Endothelial cell of umbilical vein (primary cell): Measurements from ENCODE around the gene FUT7. TPM values are rescaled to one million over a fixed set of nuclear protein-coding genes. Genes with fewer than 3 reads are reported as not detected.

Experiments
- BruUV-seq: library from RNA; stranded (reverse); fragments of 400-500 nt; replicated peaks from 2 replicates; lab custom pipeline; 2021; lab: Mats Ljungman, UMichigan
- CTCF ChIA-PET: fragments of 300-600, 350-600 bp; sonication (Branson Sonifier 250); formaldehyde crosslinking; loops from one replicate; lab custom pipeline; 2021; ENCODE audit warnings: antibody characterized with exemption, inconsistent platforms; lab: Charles Lee
- POLR2A ChIA-PET: fragments of 300-600, 350-600 bp; sonication (Branson Sonifier 250); formaldehyde crosslinking; loops from one replicate; lab custom pipeline; 2021; ENCODE audit warnings: antibody characterized with exemption, inconsistent platforms; lab: Charles Lee
- DNase-seq: peaks from one replicate; pipeline ENCODE4 v3.0.0-alpha.2; 2011; ENCODE audit warnings: low read depth, low spot score
- FAIRE-seq: peaks from 2 replicates; lab custom pipeline; 2011; peaks lifted over from hg19 to GRCh38; lab: Jason Lieb, UNC
- H2AFZ ChIP-seq: 2 replicates; pipeline ENCODE4 v1.6.0; 2012; ENCODE audit warnings: low read depth, low read length, control low read depth, inconsistent platforms
- H3K27ac ChIP-seq: 2 replicates; pipeline ENCODE4 v1.5.1; 2011; ENCODE audit warnings: low read depth, mild to moderate bottlenecking, control low read depth, low read length, moderate library complexity; ENCODE audit not compliant: insufficient read depth
- H3K27me3 ChIP-seq, 2 experiments: 2 replicates each; pipeline versions ENCODE4 v1.6.0 to v1.6.1; 2011; ENCODE audit warnings: low read length in 2 of 2, mixed read lengths in 1 of 2; ENCODE audit not compliant: control insufficient read depth in 2 of 2, insufficient read depth in 2 of 2
- H3K36me3 ChIP-seq, 2 experiments: 2 replicates in 1 of 2; 3 replicates in 1 of 2; pipeline ENCODE4 v1.5.1; 2011; ENCODE audit warnings: low read length in 2 of 2, mild to moderate bottlenecking in 1 of 2, moderate library complexity in 1 of 2; ENCODE audit not compliant: control insufficient read depth in 2 of 2, insufficient read depth in 2 of 2; ENCODE audit errors: extremely low read depth in 1 of 2
- H3K4me1 ChIP-seq: 3 replicates; pipeline ENCODE4 v1.5.1; 2011; ENCODE audit warnings: mild to moderate bottlenecking, low read length; ENCODE audit not compliant: control insufficient read depth, insufficient read depth; ENCODE audit errors: extremely low read depth
- H3K4me2 ChIP-seq: 2 replicates; pipeline ENCODE4 v1.6.1; 2011; ENCODE audit warnings: low read length, control low read depth, mixed read lengths; ENCODE audit not compliant: insufficient read depth
- H3K4me3 ChIP-seq, 3 experiments: fragments of 200-600 bp in 1 of 3; sonication (generic), shearing (Covaris generic) in 1 of 3; replicated peaks in 1 of 3; 2 replicates each; pipeline ENCODE4 v1.5.1; 2011 to 2016; ENCODE audit warnings: control low read depth in 3 of 3, low read length in 3 of 3, mild to moderate bottlenecking in 2 of 3, inconsistent platforms in 1 of 3, low read depth in 1 of 3, moderate library complexity in 1 of 3; ENCODE audit not compliant: insufficient read depth in 1 of 3
- H3K79me2 ChIP-seq: 2 replicates; pipeline ENCODE4 v1.6.0; 2012; ENCODE audit warnings: low read length, inconsistent platforms; ENCODE audit not compliant: control insufficient read depth, insufficient read depth
- H3K9ac ChIP-seq: replicated peaks from 2 replicates; pipeline ENCODE3; 2011; ENCODE audit warnings: low read length, control low read depth; ENCODE audit not compliant: insufficient read depth; ENCODE audit errors: extremely low read depth
- H3K9me1 ChIP-seq: replicated peaks from 3 replicates; pipeline ENCODE4 v1.6.0; 2011; ENCODE audit warnings: mild to moderate bottlenecking, low read length; ENCODE audit not compliant: control insufficient read depth, insufficient read depth; ENCODE audit errors: extremely low read depth
- H3K9me3 ChIP-seq: replicated peaks from 2 replicates; pipeline ENCODE4 v1.5.1; 2012; ENCODE audit warnings: low read length, inconsistent platforms; ENCODE audit not compliant: control insufficient read depth, insufficient read depth
- H4K20me1 ChIP-seq: replicated peaks from 2 replicates; pipeline ENCODE3; 2011; ENCODE audit warnings: mild to moderate bottlenecking, low read length; ENCODE audit not compliant: control insufficient read depth, insufficient read depth; ENCODE audit errors: extremely low read depth
- EZH2 ChIP-seq: IDR thresholded peaks from 2 replicates; pipeline ENCODE4 v1.6.1; 2012; ENCODE audit warnings: borderline replicate concordance, low read depth, mild to moderate bottlenecking, moderate library complexity, low read length, inconsistent platforms; ENCODE audit not compliant: severe bottlenecking
- FOS ChIP-seq: IDR thresholded peaks from 2 replicates; pipeline ENCODE4 v1.6.1; 2011; ENCODE audit warnings: mild to moderate bottlenecking, low read length, moderate library complexity, borderline replicate concordance; ENCODE audit not compliant: insufficient read depth
- GATA2 ChIP-seq: IDR thresholded peaks from 2 replicates; pipeline ENCODE4 v1.7.0; 2011; ENCODE audit warnings: low read depth, mild to moderate bottlenecking, moderate library complexity, mixed read lengths, low read length; ENCODE audit not compliant: insufficient read length, insufficient read depth
- JUN ChIP-seq: IDR thresholded peaks from 2 replicates; pipeline ENCODE4 v1.6.1; 2011; ENCODE audit warnings: borderline replicate concordance, low read depth; ENCODE audit not compliant: insufficient read length, insufficient read depth
- MYC ChIP-seq: IDR thresholded peaks from one replicate; pipeline ENCODE4 v1.6.1; 2011; ENCODE audit warnings: mild to moderate bottlenecking, low read depth, low read length
- POLR2AphosphoS5 ChIP-seq: IDR thresholded peaks from 2 replicates; pipeline ENCODE4 v1.6.1; 2012; ENCODE audit warnings: low read depth, mild to moderate bottlenecking, control low read depth, low read length, moderate library complexity; ENCODE audit not compliant: insufficient read depth
- dilution Hi-C: fragments of 300-500 bp; cut with MboI; formaldehyde crosslinking; loops from one replicate; pipeline ENCODE4 v1.15.0; 2019; ENCODE audit warnings: low sequenced_read_pairs; ENCODE audit not compliant: extremely low pct_ligation_motif_present
- intact Hi-C: fragments of 100-400 bp; cut with micrococcal nuclease; formaldehyde crosslinking; loops from one replicate; pipeline ENCODE4 v1.10.0; 2022
- polyA plus RNA-seq, 4 experiments: library from polyadenylated mRNA; depleted of rRNA in 3 of 4; stranded (reverse) in 3 of 4; unstranded in 1 of 4; fragments of >200 nt; gene quantifications; 2 replicates each; pipeline versions ENCODE4 v1.2.1 to v1.2.3, GENCODE V29; 2011 to 2012; ENCODE audit warnings: missing spikeins in 1 of 4
- total RNA-seq: library from RNA; stranded (reverse); gene quantifications from 2 replicates; pipeline ENCODE4 v1.2.3, GENCODE V29; 2021

The FUT7 gene
- total and polyA plus RNA-seq, 2 donors (not counting 3 experiments of a cell fraction or from before 2014, with no cell fraction given): not detected

- no TSS peak for BruUV-seq
- intact Hi-C loops: no loop called here
- TF ChIP-seq JUN (no peak), MYC (no peak), POLR2AphosphoS5 (no peak), FOS (no peak), GATA2 (peak; percentile 66)
- peaks cover 4% of the 10 kb centered on the region for H3K4me1 ChIP-seq
- no peaks in the 10 kb centered on the region for H3K36me3 ChIP-seq
- H3K27me3 ChIP-seq: peaks cover 3 to 10% of the 10 kb centered on the region in 2 experiments
- H4K20me1 ChIP-seq: no peaks in the 10 kb centered on the region
- no peak overlapping the region for H3K9ac ChIP-seq
- dilution Hi-C loops: no loop called here
- ChIA-PET CTCF (interaction anchor here (0.6 to 1.4 kb wide), 2 partner anchors 11 to 14 kb away, joined by 3 read pairs; partner anchors contain the start of genes CLIC3 and PAXX), POLR2A (no interaction called here)
- no peak overlapping the region for H2AFZ ChIP-seq
- H3K9me1 ChIP-seq: no peaks in the 10 kb centered on the region
- no peak overlapping the region for H3K4me2 ChIP-seq
- no peak overlapping the region for H3K4me3 ChIP-seq
- no peaks in the 10 kb centered on the region for H3K79me2 ChIP-seq
- DNase-seq (no peak), FAIRE-seq (peak; percentile 69)
- H3K27ac ChIP-seq: peak overlapping the region; percentile 15
- no peaks in the 10 kb centered on the region for H3K9me3 ChIP-seq
Observed at GRCh38 chr9:136981588-136982231, 50.2 kb downstream of the FUT7 start.

- H4K20me1 ChIP-seq: no peaks in the 10 kb centered on the region
- intact Hi-C loops (no loop called here), dilution Hi-C loops (no loop called here)
- H3K4me1 ChIP-seq: peaks cover 4% of the 10 kb centered on the region
- no peak overlapping the region for H3K4me3 ChIP-seq
- no TSS peak for BruUV-seq
- no peak overlapping the region for H3K9ac ChIP-seq
- H3K4me2 ChIP-seq: no peak overlapping the region
- peaks cover 3 to 9% of the 10 kb centered on the region in 2 experiments for H3K27me3 ChIP-seq
- TF ChIP-seq JUN (no peak), EZH2 (no peak), MYC (no peak), POLR2AphosphoS5 (no peak)
- H3K9me1 ChIP-seq: no peaks in the 10 kb centered on the region
- no peaks in the 10 kb centered on the region for H3K9me3 ChIP-seq
- DNase-seq: no peak
- no peak for FAIRE-seq
- POLR2A ChIA-PET: no interaction called here
- CTCF ChIA-PET: interaction anchor here (0.6 kb wide), 1 partner anchor 15 kb away, joined by 3 read pairs; the partner anchor contains the start of gene CLIC3
- no peaks in the 10 kb centered on the region for H3K36me3 ChIP-seq
- peak overlapping the region; percentile 15 for H3K27ac ChIP-seq
- H3K79me2 ChIP-seq: no peaks in the 10 kb centered on the region
- H2AFZ ChIP-seq: no peak overlapping the region
Observed at GRCh38 chr9:136980669-136981478, 51.0 kb downstream of the FUT7 start.
